ENCODE results near the gene SHROOM3.

DNA sequence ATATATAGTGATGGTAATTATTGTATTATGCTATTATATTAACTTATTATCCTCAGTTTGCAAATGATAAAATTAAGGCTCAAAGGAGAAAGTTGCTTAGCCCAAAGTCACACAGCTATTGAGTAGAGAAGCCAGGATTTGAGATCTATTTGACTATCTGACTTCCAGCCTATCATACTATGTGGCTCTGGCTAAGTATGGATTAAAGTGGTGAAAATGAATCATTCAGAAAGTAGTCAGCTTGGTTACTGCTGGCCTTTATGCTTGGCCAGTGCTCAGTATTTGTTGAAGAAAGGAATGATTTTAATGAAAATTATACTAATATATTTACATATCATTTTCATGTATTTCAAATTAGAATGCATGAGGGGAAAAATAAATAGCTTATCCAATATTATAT is 219.8 kb downstream of the SHROOM3 start:
- TF ChIP-seq, protein P1, sequence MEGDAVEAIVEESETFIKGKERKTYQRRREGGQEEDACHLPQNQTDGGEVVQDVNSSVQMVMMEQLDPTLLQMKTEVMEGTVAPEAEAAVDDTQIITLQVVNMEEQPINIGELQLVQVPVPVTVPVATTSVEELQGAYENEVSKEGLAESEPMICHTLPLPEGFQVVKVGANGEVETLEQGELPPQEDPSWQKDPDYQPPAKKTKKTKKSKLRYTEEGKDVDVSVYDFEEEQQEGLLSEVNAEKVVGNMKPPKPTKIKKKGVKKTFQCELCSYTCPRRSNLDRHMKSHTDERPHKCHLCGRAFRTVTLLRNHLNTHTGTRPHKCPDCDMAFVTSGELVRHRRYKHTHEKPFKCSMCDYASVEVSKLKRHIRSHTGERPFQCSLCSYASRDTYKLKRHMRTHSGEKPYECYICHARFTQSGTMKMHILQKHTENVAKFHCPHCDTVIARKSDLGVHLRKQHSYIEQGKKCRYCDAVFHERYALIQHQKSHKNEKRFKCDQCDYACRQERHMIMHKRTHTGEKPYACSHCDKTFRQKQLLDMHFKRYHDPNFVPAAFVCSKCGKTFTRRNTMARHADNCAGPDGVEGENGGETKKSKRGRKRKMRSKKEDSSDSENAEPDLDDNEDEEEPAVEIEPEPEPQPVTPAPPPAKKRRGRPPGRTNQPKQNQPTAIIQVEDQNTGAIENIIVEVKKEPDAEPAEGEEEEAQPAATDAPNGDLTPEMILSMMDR (IDR thresholded peaks at IDR 0.05; ENCODE audit: insufficient read depth, low read length, poor library complexity, severe bottlenecking), result no peak
- no peak for TF ChIP-seq EZH2phosphoT487 (conservative IDR thresholded peaks at IDR 0.05; ENCODE audit: low read length)
